Daoy (cell line): Measurements from ENCODE around the gene PRUNE1. TPM values are rescaled to one million over a fixed set of nuclear protein-coding genes. Genes with fewer than 3 reads are reported as not detected.
A peak's percentile ranks its signal among the peaks of the same experiment; 100 is the strongest.

Experiments
- DNase-seq: peaks from one replicate; pipeline ENCODE4 v3.0.0-alpha.2; 2015; ENCODE audit warnings: low read depth
- total RNA-seq: library from RNA; depleted of rRNA; stranded (reverse); fragments of >200 nt; shearing (Covaris generic); gene quantifications from 2 replicates; pipeline ENCODE4 v1.2.3, GENCODE V29; 2014

Gene PRUNE1
- total RNA-seq, 1 experiment from 2014 or later: 17.4 TPM

GRCh38 chr1:151005729-151006319, 2.4 kb upstream of the PRUNE1 start:
- DNase-seq: no peak

DNA sequence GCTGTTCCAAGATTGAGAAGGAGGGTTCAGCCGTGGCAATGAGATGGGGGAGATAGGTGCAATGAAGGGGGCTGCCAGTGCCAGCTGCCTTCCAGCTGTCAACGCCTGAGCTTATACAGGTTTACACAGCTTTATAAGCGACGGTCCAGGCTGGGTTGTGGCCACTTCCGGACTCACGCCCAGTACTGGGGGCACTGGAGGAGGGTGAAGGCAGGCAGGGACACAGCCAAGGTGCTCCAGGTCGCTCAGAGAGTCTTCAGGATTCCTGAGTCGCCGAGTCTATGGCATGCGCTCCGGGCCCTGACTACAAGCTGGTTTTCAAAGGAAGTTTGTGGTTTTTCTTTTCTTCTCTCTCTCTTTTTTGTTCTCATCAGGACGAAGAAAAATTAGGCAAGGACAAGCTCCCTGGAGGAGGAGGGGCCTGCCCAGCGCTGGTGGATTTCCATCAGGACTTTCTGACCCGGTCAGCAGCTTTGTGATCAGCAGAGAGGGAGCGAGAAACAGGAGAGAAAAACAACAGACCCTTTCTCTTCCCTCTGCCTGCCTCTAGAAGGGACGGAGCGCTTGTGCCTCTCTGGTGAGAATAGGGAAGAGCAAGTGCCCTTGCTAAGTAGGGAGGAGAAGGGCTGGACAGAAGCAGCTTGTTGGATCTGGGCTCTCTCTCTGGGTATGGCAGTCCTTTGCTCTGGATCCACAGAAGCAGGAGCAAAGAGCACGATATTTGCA, 1.8 kb upstream of the PRUNE1 start, which contains the start of gene MINDY1:
MINDY1 (minus strand) TSS at position 576 of the 726 bp plus-strand sequence. CDS start 4,285 bp downstream, outside the sequence.
- peak; percentile 86 for DNase-seq

DNA sequence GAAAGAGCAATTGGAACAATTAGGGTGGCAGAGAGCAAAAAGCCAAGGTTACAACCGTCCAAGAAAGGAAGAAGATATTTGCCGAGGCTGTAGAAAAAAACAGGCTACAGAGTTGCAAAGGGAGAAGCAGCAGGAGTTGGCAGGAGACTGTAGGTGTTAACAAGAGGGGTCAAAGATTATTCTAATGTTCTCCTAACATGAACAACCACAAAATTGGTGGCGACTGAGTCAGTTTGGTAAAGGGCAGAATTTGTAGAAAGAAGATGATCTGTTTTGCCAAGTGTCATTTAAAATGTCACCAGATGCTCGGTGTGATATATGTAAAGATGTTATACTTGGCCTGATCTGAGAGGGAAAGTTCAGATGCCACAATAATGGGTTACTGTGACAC, 401 bp upstream of the PRUNE1 start:
- DNase-seq: no peak

DNA sequence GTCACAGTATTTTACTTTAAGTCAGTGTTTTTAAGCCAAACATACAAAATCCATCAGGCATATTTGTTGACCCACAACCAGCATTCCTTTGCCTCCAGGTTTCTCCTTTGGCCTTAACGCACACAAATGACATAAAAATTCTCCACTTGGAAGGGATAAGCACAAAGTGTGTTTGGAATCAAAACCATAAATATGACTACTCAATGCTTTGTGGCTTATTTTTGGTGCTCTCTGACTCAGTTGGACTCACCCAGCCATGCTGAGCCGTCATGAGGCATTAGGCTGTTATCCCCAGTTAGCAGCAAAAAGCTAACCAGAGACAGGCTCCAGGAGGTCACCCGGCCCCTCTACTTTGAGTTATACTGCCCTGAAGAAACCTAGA, 948 bp downstream of the PRUNE1 start:
- no peak for DNase-seq

DNA sequence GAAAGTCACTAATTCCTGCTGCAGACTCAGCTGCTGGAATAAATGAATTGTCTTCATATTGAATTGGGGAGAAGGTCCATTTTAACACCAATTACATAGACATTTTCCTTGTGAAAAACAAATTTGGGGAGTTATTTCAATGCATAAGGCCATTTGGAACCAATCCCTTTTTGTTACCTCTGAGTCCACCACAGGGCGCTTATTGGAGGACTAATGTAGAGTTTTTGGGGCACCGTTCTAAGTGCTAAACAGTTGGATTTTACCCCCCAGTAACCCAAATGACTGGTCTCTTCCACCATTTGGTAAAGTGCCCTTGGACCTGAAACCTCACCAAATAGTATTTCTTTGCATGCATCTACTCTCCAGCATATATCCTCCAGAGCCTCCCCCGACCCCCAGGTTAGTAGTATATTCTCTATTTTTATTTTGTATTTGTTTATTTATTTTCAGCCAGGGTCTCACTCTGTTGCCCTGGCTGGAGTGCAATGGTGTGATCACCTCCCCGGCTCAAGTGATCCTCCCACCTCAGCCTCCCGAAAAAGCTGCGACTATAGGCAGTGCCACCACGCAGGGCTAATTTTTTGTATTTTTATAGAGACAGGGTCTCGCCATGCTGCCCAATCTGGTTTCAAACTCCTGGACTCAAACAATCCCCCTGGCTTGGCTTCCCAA, 1.6 kb downstream of the PRUNE1 start:
- DNase-seq: no peak

DNA sequence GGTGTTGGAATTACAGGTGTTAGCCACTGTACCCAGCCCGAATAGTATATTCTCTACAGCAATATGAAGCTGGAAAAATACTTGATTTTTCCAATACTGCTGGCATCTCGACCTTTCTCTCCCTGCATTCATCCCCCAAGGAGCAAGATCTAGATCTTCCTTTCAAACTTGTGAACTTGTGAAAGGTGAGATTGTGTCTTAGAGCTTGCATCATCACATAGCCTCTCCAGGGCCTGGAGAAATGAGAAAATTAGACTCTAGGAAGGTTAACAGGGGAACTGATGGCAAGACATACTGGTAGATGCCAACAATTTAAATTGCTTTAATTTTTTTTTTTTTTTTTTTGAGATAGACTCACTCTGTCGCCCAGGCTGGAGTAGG, 2.1 kb downstream of the PRUNE1 start:
- no peak for DNase-seq

- DNase-seq: no peak
Observed at GRCh38 chr1:151011154-151011850, 3.1 kb downstream of the PRUNE1 start.

- DNase-seq: no peak
Observed at GRCh38 chr1:151012684-151013471, 4.6 kb downstream of the PRUNE1 start.

DNA sequence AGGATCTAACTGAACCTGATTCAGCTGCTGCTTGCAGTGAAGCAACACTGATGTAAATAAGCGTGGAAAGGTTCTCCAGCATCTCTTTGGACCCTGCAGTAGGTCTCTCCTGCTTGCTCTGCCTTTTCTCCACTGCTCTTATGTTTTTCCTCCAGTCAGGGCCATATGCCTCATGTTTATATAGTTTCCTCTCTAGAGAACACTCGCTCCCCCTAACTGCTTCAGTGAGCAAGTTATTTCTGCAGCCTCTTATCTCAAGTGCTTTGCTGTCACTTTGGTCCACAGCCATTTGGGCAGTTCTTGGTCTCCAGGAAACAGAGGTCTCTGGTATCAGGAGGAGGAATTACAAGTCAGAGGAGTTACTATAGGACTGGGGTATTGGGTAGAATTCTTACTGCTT, 5.3 kb downstream of the PRUNE1 start:
- no peak for DNase-seq

DNA sequence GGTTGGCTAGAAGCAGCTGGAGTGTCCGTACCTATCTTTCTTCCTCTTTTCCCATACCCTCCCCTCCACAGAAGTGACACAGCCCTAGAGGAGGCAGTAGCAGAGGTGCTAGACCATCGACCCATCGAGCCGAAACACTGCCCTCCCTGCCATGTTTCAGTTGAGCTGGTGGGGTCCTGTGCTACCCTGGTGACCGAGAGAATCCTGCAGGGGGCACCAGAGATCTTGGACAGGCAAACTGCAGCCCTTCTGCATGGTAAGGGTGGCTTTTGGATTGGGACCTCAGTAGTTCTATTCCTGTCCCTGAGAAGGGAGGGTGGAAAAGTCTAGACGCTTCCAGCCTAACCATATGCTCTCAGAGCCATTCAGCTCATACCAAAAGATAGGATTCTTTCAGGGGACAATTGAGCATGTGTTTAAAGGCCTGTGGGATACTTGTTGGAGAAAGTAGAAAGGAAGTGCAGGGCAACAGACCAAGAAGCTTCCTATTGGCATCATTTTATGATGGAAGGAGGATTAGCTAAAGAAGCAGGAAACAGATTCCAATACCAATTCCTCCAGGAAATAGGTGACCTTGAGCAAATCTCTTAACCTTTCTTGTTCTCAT, 16.4 kb downstream of the PRUNE1 start:
- DNase-seq: peak; percentile 68

DNA sequence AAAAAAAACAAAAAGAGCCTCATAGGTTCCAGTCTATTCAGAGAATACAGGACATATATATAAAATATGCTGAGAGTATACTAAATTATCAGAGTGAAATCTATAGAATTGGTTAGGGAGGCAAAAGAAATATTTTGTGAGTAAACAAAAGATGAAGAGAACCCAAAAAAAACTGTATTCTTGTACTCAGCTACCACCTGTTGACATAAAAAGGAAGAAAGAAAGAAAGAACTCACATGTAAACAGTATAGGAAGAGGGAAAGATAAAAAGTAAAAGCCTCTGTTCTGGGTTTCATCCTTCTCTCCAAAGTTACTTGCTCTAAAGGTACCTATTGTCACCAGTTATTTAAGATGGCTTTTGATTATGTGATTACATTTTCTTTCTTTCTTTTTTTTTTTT, 18.2 kb downstream of the PRUNE1 start:
- no peak for DNase-seq

- no peak for DNase-seq
Observed at GRCh38 chr1:151032164-151032563, 23.9 kb downstream of the PRUNE1 start.

DNA sequence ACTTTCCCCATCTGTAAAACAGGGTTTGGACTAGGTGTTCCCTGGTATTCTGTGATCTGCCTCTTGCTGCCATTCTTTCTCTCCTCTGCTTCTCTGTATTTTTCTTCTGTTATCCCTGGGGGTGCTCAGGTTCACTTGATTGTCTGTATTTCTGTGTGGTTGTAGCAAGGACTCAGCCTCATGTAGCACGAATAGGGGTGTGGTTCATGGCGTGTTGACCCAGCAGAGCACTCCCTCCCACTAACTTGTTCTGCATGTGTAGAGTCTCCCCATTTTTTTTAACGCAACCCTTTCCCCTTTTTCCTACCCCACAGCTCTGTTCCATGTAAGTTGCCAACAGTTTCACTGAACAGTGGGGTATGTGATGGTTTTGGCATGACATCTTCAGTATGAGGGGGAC, 26.9 kb downstream of the PRUNE1 start:
- no peak for DNase-seq

DNA sequence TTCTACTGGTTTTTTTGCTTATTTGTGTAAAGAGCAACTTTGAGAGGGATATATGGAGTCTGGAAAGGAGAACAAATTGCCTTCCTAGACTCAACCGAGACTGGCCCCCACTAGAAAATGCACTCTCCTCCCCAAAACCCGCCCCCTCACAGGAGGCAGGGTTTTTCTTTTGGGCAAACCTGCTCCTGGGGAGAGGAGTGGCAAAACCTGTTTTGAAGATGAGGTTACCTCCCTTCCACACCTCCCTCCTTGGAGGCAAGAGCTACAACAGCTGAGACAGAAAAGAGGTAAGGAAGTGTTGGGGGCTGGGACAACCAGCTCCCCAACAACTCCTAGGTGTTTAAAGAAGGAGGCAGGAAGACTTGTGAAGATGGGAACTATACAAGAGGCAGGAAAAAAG, 28.1 kb downstream of the PRUNE1 start, which contains the start of gene BNIPL:
BNIPL (plus strand) TSS at position 231 of the 400 bp plus-strand sequence; CDS start at position 371, 140 bp downstream.
- DNase-seq: no peak

GRCh38 chr1:151037032-151037431, 28.8 kb downstream of the PRUNE1 start:
- DNase-seq: no peak

- DNase-seq: no peak
Observed at GRCh38 chr1:151039521-151039920, 31.3 kb downstream of the PRUNE1 start.

GRCh38 chr1:151043163-151043562, 34.9 kb downstream of the PRUNE1 start:
- no peak for DNase-seq

DNA sequence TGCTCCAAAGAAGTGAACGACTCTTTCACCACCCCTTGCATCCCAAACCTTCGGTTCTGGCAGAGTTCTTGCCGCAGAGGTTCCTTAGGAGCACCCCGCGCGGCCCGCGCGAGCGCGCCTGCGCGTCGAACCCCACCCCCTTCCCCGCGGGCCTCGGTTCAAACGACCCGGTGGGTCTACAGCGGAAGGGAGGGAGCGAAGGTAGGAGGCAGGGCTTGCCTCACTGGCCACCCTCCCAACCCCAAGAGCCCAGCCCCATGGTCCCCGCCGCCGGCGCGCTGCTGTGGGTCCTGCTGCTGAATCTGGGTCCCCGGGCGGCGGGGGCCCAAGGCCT, 39.3 kb downstream of the PRUNE1 start, which contains the start of gene C1orf56:
C1orf56 (plus strand) TSS at position 161 of the 334 bp plus-strand sequence; CDS start at position 258, 97 bp downstream.
- peak; percentile 80 for DNase-seq

GRCh38 chr1:151047925-151048644, 39.8 kb downstream of the PRUNE1 start:
- DNase-seq: peak; percentile 80

- no peak for DNase-seq
Observed at GRCh38 chr1:151048645-151049032, 40.4 kb downstream of the PRUNE1 start.
